ENCODE data around the gene GABRG3.

Gene GABRG3

DNA sequence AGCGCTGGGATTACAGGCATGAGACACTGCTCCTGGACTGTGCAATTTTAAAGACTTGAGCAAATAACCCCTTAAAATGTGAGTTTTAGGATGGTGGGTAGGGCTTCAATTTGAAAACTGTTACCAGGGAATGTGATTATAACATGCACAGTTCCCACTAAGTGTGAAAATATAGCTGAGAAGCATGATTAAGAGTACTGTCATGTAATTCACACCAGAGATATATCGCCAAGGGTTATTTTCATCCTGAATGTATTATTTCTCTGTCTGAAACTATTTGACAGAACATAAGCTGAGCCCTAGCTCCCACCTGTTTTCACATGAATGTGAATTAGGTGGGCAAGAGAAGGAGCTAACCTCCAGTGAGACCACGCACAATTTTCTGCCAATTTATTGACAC, 457.2 kb downstream of the GABRG3 start:
- DNase-seq: no peak

DNA sequence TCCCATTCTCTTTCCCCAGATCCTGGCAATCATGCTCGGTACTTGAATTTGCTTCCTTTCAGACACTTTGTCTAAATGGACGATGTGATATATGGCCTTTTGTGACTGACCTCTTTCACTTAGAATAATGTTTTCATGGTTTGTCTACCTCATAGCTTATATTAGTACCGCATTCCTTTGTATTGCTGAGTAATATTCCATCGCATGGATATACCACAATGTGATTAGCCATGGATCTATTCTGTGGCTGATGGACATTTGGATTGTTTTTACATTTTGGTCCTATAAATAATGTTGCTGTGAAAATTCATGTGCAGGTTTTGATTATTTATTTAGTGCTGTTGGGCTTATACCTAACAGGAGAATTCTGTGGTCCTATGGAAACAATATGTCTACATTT, 458.6 kb downstream of the GABRG3 start:
- no peak for DNase-seq

DNA sequence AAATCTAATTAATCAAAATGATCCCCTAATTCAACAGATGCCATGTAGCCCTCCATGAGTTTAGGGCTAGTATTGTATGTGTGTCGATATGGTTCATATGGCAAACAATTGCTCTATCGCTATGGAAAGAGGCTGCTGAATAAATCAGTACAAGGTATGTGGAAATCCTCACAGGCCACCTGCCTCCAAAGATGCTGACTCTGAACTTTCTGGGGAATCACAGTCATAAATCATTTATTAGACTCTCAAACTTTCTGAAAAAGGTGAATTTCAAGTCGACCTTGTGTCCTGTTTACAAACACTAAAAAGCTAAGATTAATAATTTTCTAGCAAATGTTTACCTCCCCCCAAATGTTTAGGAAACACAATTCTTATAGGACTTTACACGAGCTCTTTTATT, 462.6 kb downstream of the GABRG3 start:
- DNase-seq: no peak

DNA sequence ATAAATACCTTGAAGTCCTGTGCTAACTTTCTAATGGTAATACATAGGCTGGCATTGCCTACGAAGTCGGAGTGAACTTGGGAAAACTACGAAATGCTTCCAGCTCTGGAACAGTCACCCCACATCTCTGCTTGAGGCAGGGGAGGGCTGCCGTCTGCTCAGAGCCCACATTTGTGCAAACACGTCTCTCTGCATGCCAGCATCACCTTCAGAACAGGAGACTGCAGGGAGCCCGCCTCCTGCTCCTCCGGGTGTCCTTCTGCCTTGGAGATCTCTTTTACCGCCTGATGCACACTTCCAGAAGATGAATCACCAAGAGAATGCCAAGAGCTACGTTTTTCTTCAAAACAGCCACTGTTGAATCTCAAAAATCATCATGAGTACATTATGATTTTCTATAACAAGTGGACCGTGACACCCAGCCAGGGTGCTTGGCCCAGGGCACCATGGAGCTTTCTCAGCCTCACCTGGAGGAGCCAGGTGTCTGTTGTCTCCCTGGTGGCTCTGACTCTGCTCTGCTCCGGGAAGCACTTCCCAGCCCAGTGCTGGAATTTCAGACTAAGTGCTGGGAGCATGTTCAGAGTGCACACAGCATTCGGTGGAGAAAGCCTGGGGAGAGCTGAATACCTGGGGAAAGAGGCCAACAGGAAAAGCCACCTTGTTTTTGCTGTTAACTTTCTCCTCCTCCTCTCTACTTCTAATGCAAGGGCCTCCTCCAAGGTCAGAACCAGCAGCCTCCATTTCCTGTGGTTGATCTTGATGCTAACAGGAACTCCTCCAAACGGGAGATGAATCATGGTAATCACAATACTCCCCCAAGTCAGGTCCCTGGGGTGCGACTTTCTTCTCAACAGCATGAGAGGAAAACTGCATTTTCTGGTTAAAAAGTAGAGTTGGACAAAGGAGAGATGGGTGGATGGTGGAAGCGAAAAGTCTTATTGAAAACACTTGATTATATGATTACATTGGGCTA, 467.7 kb downstream of the GABRG3 start:
- DNase-seq: no peak

DNA sequence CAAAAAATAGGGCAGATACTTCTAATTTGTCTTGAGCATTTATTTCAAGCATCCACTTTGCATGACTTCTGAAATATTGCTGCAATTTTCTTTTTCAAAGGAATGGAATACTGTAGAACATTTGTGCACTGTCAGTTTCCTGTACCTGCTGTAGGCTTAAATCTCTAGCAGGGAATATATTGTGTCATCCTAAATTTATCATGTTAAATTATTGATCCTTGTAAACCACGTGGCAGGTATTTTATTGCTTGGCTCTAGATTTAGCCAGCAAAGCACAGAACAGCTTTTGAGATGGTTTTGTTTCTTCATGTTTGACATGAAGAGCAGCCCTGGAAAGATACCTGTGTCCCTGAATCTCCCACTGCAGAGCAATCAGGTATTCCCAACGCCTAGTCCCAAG, 470.1 kb downstream of the GABRG3 start:
- no peak for DNase-seq

DNA sequence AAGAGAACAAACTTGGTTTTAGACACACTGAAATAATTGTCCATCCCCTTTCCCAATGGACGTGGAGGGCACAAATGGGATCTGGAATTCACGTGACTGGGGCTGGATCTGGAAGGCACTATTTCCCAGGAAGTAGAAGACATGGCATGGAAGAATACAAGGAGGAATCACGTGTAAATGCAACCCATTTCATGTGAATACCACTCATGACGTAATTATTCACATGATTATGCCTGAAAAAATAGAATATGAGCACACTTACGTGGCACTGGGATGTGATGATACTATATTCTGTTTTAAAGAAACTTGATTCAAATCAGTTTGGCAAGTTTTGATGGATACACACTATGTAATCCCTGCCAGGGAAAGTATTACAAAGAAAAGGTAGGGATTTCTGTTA, 477.3 kb downstream of the GABRG3 start:
- DNase-seq: no peak

DNA sequence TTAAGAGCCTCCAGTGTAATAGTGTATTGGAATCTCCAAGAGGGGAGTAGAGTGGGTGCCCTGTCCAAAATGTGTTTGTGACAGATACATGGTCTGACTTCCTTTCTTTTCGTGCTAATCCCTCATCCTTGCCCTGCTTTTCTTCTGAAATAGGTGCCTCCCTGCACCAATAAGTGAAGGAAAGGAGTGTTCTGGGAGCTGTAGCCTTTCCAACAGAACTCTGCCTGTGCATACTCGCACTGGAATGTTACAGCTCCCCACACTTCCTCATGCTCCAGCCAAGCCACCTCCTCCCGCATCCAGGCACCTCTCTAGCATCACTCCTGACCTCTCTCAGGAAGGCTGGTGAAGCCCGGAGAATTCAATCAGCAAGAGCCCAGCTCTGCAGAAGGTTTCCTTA, 478.0 kb downstream of the GABRG3 start:
- DNase-seq: no peak

DNA sequence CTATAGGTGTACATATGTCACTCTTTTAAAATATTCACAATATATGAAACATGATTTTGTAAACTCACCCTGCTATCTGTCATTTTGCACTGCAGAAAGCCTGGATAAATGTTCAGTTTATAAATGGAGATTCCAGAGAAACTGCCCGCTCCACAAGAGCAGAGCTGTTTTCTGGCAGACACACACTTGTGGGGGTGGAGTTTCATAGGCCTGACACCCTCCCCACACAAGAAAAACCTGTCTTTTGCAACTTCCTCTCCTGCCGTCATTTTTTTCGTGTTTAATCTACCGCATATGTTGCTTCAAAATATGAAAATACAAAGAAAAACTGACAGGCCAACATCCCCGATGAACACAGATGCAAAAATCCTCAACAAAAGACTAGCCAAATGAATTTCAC, 479.0 kb downstream of the GABRG3 start:
- DNase-seq: no peak

DNA sequence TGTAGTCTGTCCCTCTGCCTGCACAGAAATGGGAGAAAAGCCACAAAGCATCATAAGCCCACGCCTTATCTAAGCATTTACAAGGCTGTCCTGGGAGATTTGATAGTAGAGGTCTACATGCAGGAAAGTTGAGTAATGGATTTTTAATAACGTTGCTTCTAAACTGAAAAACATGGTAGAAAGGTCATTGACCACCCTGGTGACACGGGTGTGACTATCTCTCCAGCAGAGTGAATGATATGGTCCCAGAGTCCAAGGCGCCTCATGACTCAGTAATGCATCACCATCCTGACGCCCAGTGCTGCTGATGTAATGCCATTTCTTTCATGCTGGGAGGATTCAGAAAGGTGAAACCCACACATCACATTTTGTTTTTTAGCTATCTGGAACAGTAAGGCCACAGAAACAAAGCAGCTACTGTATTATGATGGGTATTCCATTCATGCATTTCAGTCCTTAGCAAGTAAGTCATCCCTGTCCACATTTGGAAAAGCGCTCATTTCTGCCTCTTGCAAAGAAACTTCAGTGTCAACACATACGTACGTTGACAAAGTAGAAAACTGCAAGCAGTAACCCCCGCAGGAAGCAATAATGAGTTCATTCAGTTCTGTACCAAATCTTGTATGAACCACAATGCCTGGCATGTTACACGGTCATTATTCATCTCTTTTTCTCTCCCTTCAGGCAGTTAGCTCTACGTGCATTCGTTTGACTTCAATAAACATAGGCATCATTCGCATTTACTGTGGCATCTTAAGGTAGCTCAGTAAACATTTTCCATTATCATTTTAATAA, 483.5 kb downstream of the GABRG3 start:
- DNase-seq: no peak

DNA sequence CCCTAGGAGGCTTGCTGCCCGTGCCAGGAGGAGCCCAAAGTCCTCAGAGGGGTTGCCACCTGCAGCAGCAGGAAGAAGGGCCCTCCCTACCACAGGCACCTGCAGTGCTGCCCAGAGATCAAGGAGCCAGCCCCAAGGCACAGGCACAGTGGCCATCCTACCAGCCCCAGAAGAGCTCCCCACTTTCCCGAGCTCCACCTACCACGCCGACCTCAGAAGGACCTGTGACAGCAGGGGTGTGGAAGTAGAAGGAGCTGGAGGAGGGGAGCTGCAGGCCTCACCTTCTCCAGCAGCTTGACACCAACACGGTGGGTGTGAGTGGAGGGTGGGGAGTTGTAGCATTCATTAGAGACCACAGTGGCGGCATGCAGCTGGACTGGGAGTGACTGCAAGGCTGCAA, 485.8 kb downstream of the GABRG3 start:
- no peak for DNase-seq

DNA sequence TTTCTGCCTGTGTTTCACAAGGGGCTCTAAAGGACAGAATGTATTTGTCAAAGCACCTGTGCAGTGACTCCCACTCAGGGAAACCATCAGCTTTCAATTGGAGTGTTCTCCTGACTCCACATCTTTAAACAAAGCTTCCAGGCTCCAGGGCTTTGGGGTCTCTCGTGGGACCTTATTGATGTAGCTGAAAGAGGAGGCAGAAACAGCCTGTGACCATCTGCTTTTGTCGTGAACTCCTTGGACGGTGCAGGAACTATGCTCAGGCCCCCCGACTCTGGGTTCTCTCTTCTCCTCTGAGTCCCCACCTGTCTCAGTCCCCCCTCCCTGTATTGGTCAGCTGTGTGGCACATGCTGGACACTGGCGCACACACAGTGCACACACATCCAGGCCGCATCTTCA, 486.8 kb downstream of the GABRG3 start:
- DNase-seq: no peak

DNA sequence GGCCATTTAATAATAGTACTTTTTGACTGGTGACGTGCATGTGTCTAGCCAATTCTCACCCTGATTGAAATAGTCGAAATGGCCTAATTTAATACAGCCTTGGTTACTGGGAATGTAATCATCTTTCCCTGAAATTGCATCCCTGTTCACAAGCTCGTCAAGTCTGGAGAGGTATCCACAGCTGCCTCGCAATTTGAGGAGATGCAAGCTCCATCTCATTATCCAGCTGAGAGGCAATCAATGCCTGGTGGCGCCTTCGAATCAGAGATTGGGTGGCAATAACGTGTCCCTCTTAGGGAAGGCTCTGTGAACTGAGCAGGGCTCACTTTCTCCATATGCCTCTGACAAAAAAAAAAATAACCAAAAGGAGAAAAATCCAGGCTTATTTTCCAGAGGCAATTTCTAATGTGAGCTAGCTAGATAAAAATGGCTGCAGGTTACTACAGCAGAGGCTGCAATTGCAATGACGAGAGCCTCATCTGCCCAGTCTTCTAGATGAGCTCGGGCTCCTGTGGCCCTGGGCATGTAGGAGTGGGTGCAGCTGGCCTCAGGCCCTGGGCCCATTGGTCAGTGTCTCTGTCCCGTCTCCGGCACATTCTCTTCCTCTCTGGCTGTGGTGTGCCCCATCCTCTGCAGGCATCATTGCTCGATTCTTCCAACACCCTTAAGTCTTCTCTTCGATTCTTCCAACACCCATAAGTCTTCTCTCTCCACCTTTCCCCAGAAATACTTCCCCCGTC, 487.5 kb downstream of the GABRG3 start:
- no peak for DNase-seq

DNA sequence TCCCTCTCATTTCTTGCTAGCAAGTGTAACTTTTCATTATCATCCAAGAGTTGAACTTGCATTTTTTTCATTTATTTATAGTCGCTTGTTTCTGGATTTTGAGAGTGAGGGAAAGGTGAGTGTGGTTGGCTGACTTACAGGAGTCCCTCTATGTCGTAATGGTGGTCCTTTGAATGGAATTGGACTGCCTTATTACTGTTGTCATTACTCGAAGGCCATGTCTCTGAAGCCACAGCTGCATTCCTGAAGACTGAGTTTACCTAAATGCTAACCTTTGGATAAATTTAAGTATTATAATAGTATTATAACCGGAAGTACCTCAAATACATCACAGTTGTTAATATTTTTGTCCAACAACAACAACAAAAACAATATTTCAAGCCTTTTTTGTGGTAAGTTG, 488.9 kb downstream of the GABRG3 start:
- DNase-seq: no peak

DNA sequence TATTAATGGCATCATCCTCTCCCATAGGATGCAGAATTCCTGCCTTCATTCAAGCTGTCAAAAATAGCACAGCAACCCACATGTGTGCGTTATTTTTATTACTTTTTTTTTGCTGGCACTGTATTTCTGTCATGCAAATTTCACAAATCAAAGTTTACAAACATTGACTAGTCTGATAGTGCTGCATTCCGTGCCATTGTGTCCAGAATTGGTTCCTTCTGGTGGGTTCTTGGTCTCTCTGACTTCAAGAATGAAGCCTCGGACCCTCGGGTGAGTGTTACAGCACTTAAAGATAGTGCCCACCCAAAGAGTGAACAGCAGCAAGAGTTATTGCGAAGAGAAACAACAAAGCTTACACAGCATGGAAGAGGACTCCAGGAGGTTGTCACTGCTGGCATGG, 490.2 kb downstream of the GABRG3 start:
- no peak for DNase-seq

DNA sequence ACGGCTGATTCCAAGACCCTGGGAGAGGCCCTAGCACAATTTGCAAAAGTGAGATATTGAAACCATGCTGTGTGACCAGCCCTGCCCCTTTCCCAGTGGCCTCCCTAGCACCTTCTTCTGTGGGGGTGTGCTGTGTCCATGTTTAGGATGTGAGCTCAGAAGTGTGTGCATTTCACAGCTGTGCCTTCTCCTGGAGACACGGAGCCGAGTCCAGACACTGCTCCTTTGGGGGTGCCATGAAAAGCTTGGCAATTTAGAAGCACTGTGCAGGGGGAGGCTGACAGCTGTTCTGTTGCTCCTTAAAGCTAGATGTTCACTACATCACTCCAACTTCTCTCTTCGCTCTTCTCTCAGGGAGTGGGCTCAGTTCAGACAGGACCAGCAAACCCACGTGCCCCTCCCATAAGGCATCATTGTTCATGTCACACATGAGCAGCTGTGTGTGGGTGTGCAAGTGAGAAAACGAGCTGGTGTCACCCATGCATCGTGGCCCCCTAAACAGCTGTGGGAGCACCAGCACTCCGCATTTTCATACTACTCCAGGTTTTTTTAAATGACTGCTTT, 492.6 kb downstream of the GABRG3 start:
- DNase-seq: no peak

DNA sequence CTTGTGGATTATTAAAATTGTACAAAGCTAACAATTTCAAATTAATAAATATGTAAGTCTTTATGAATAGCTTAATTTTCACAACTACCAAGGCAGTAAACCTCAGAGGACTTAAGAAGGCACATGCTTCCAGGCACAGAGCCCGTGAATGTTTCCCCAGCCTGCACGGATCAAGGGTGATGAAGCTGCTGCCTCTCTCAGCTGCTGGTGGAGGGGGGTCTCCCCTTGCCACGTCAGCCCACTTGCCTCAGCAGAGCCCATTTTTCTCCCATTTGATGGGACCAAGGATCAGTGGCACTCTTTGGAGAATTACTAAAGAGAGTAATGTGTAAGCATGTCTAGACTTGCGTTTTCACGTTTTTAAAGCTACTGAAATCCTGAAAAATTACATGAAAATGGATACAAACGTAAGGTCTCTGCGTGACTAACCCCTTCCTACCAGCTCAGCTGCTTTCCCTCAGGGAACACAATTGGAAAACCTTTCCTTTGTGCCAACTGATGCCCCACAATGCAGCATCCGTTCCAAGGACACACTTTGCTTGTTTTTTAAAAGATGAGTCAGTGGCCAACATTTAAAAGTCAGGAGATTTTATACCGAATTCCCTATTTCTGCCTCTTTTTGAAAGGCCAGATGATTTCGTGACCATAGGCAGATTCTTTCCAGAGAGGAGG, 494.1 kb downstream of the GABRG3 start:
- no peak for DNase-seq

DNA sequence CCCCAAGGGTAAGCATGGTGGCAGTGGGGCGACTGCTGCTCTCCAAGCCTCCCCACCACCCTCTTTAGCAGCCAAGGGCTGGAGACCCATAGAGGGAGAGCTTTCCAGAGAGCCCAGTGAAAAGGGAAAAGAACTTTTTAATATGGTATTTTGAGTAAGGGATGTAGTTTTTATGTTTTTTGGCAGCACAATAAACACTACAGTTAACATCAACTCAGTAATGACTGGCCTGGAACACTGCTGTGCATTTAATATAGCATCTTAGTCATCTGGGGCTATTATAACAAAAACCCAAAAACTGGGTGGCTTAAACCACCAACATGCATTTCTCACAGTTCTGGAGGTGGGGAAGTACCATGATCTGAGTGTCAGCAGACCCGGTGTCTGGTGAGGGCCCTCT, 495.8 kb downstream of the GABRG3 start:
- DNase-seq: no peak

DNA sequence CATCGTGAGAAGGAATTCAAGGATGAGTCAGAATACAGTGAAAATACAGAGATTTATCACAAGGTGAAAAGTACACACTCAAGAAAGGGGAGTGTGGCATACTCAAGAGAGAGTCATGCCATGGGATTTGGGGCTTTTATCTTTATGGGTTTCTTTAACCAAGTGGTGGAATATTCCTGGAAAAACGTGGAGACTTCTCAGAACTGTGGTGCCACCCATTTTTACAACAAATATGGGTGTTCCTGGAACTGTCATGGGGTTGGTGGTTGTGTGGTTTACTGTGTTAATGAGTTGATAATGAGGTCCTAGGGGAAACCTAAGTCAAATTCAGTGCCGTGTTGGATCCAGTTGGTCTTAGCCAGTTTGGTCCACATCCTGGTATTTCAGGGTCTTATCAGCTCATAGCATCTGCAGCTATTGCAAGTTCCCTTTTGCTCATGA, 497.2 kb downstream of the GABRG3 start:
- DNase-seq: no peak

DNA sequence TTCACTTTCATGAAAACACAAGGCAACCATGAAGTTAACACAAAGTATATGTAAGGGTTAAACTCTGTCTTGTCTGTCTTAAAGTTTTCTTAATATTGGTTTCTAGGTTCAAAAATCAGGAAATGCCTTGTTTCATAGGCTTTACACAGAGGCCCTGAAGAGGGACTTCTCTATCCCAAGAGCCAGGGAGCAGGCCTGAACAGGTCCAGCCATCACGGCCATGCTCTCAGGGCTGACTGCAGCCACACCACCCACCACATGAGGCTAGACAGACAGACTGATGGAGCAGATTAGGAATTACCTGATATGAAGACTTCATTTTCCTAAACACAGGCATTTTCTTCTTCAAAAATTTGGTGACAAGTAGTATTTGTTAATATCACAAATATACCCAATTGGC, 502.9 kb downstream of the GABRG3 start:
- no peak for DNase-seq

DNA sequence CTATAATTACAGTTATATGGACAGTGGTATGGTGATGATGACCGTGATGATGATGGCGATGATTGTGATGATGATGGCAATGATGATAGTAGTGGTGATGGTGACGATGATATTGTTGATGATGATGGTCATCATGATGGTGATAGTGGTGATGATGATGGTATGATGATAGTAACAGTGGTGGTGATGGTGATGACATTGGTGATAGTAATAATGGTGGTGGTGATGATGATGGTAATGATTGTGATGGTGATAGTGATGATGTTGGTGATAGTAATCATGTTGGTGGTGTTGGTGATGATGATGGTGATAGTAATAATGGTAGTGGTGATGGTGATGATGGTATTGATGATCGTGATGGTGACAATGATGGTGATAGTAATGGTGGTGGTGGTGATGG, 504.4 kb downstream of the GABRG3 start:
- no peak for DNase-seq

DNA sequence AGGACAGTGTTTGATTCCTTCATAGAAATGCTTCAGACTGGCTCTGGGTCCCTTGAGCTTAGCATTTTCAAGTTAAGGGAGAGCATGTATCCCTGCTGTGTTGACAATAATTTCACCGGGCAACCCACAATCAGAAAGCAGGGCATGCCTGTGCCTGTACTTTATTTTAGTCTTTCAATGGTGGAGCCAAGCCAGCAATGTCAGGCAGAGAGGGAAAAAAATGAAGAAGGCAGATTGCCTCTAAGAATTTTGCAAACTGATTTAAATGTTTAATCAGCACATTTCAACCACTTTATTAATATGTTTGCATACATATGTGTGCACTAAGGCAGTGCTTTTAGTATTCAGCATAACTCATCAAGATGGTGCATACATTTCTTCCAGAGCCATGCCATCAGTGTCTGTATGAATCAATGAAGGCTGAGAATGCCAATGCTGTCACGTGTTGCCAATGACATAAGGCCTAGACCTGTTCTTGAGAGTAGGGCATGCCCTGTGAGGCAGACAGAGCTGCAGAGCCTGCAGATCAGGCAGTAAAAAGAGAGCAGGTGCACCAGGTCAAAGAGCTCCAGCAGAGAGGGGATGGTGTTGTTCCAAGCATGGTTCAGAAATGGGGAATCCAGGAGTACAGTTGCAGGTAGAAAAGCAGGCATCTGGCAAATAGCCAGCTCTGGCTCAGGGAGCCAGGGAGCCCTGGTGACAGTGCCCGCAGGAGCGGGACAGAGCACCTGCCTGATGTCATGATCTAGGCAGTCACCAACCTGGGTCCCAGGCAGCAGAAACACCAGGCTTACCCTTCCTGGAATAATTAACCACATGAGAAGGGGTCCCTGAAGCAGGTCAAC, 508.5 kb downstream of the GABRG3 start:
- DNase-seq: no peak
